ENCODE data around the gene DYRK1A. TPM values are rescaled to one million over a fixed set of nuclear protein-coding genes. Genes with fewer than 3 reads are reported as not detected.

DYRK1A gene
- total RNA-seq, 1 donor from 2014 or later, result 82.1 TPM

GRCh38 chr21:37550618-37551330 is 184.2 kb downstream of the DYRK1A start:
- no peak for DNase-seq

GRCh38 chr21:37551331-37551992 is 184.9 kb downstream of the DYRK1A start:
- DNase-seq, result peak; percentile 60

- no peak for DNase-seq
Measured at GRCh38 chr21:37551993-37552355, 185.4 kb downstream of the DYRK1A start.

DNA sequence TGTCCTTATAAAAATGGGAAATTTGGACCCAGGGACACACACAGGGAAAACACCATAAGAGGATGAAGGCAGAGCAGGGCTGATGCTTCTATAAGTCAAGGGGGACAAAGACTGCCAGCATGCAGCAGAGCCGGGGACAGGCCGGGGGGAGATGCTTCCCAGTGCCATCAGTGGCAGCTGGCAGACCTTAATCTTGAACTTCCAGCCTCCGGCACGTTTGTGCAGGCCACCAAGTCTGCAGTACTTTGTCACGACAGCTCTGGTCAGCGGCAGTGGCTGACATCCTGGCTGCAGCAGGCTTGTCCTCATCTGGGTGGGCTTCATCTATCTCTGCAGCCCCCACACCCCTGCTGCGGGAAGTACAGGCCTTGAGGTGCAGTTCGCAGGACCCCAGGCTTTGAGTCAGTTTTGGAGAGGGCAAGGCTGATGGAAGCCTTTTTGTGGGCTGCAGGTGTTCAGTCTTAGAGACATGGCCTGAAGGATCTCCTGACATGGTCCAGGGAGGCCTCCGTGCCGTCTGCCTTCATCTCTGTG is 186.0 kb downstream of the DYRK1A start:
- no peak for DNase-seq

DNA sequence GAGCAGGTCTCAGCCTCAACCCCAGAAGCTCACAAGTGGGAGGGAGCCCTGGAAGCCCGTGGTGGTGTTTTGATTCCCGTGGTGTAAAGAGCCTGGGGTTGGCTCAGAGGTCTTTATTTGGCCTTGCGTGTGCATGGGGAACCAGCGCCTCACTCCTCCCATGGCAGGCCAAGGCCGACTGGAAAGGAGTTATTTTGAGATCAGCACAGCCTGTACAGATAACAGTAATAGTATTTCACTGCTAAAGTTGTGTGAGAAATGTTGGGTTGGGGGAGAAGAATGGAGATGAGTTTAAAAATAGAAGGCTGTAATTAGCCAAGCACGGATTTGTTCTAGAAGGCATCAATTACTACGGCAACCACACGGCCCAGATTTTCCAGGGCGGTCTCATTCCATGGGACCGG is 186.5 kb downstream of the DYRK1A start:
- peak; percentile 18 for DNase-seq

GRCh38 chr21:37554661-37555379 is 188.2 kb downstream of the DYRK1A start:
- DNase-seq, result no peak

- no peak for DNase-seq
Measured at GRCh38 chr21:37555672-37556261, 189.2 kb downstream of the DYRK1A start.

DNA sequence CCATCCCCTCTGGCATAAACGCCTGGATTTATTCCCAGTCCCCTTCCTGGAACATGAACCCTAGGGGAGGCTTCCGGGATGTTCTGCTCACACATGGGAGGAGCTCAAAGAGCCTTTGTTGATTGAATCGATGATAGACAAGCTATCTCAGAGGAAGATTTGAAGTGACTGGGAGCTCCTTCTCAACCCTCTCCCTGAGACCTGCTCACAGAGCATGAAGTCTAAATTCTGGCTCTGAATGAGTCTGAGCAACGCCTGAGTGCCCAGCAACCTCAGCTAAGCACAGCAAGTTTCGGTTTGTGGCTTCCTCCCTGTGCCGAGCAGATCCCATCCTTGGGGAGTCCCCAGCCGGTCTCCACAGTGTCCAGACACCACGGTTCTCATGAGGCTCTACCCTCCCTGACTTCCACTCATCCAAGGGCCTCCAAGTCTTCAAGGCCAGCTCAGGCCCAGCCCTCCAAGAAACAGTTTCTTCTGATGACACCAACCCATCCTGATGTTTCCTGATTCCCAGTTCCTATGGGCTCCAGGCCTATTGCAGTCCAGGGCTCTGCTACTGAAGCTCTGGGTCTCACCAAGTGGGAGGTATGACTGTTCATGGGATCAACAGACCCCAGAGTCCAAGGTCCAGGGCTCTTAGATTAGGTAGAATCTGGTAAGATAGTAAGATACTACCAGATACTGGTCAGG is 190.8 kb downstream of the DYRK1A start:
- DNase-seq, result no peak

DNA sequence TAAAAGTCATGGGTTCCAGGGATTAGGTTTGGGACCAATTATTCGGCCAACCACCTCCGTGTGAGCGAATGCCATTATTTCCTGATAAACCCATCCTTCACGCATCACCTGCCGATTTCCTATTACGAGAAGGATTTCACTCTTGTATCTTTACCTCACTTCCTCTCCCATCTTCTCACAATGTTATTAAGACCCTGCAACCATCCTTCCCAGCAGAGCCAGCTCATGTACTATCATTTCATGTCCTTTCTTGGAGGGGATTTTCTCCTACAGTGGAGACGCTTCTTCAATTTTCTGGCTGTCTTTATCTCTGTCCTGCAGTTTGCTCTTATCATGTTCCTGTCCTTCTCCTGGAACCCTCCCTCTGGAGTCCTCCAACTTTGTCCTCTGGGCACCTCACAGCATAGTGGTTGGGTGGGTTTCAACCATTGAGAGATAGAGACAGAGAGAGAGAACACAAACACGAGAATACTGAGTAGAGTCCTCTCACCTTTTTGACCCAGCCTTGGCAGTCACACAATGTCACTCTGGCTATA is 192.2 kb downstream of the DYRK1A start:
- DNase-seq, result no peak

DNA sequence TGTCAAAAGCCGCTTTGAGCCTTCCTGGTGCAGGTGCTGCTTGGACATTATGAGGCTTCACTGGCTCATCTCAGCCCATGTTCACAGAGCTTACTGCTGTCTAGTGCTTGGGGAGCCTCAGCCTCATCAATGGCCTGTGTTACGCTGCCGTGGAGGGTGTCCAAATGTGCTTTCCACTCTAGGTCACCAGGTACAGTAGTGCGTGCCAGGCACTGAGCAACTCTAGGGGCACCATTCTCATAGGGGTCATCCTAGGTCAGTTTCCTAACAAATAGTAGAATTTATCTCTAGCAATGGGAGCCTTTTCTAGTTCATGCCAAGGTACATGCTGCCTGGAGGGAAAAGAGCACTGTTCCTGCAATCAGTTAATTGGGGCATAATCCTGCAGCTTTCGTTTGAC is 193.8 kb downstream of the DYRK1A start:
- no peak for DNase-seq

DNA sequence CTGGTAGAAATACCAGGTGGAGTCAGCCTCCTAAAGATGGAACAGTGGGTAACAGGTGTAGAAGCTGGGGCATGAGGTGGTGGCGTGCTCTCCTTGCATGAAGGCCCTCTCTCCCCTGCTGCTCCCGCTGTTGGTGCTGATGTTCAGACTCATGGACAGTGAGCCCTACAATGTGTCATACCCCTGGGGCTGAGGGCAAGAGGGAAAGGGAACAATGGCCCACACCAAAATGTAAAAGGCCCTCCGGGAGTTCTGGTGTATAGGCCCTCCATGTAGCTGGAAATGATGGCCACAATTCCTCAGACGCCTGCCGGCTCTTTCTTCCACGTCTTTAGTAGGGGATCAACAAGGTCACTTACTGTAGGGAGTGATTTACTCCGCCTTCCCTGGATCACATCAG is 194.9 kb downstream of the DYRK1A start:
- DNase-seq, result no peak

DNA sequence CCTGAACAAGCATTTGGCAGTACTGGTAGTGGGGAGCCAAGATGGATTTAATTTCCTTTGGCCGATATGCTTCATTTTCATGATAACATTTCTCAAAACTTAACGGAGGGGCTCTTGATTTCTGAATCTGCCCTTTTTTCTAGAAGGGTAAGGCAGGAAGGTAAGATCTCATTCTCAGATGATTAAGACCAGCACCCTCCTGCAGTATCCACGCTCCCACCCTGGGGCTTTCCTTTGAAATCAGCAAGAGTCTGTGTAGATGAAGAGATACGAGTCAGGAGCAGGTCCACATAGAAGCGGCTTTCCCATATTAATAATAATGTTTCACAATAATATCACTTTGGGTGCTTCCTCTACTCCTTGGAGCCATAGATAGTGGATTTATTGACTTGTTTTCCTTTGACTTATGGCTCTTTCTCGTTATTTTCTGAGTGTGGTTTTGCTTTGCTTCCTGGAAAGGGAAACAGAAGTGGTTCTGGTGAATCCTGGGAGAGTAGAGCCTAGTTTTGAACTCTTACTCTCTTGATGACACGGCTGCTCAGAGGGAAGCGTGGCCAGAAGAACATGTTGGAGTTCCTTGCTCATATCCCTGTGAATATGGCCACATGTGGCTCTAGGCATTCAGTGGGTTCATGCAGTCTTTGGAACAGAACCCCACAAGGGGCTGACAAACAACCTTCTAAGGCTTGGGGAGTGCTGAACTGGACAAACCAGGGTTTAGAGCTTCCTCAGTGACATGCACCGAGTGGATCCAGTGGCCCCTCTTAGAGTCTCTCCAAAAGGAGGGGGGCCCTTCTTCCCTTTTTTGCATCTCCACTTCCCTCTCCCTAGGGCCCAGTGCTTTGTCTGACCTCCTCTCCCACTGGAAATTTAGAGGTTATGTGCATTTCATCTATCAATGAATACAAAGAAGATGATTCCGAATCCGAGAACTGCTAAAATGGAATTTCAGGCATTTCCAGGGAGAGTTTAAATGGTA is 195.7 kb downstream of the DYRK1A start:
- DNase-seq, result no peak

GRCh38 chr21:37562920-37563640 is 196.5 kb downstream of the DYRK1A start:
- no peak for DNase-seq

DNA sequence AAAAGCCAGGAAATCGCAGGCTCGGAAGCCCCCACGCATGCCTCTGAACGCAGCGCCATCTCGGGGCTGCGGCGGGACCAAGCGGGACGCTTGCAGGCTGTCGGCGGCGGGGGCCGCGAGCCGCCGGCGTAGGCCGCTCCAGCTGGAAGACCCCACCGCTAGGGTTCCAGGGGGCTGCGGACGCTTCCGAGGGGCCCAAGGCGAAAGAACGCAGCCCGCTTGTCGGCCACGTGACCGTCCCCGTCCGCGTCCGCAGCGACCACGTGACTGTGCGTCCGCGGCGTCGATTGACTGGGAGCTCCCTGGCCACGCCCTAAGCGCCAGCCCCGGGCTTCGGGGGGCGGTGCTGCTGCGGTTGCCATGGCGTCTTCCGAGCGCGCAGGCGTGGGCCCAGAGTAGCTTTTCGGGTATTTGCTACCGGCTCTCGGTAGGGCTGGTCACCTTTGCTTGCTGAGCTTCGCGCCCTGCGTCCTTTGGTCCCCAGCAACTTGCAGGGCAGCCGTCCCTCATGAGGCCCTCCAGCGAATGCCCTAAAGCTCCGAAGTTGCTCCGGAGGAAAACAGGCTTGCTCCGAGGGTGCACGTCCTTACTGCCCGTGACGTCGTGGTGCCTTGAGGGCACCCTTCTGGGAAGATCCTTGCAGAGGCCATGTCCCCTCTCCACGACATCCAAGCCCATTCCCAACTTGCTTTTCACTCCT is 197.2 kb downstream of the DYRK1A start:
- DNase-seq, result peak; percentile 78

- peak; percentile 53 for DNase-seq
Measured at GRCh38 chr21:37564341-37564923, 197.9 kb downstream of the DYRK1A start.

- no peak for DNase-seq
Measured at GRCh38 chr21:37564924-37565529, 198.5 kb downstream of the DYRK1A start.

DNA sequence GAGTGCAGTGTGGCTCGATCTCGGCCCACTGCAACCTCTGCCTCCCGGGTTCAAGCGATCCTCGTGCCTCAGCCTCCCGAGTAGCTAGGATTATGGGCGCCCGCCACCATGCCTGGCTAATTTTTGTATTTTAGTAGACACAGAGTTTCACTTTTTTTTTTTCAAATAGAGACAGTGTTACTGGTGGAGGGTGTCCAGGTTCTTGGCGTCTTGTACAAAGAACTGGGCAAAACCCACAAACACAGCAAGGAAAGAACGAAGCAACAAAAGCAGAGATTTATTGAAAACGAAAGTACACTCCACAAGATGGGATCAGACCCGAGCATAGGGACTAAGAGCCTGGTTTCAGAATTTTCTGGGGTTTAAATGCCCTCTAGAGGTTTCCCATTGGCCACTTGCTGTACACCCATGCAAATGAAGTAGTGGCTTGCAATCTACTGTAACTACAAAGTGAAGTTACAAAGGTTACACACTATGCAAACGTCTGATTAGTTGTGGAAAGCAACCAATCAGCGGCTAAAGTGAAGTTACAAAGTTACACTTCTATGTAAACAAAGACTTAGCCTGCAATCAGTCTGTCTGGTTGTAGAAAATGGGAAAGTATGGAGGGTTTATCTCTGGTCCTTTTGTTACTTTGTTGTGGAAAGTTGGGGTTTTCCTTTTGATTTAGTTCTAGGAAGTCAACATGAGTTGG is 199.1 kb downstream of the DYRK1A start:
- DNase-seq, result no peak
